Measurements from ENCODE around the gene ZNF683. TPM values are rescaled to one million over a fixed set of nuclear protein-coding genes. Genes with fewer than 3 reads are reported as not detected.

The ZNF683 gene
- total and polyA plus RNA-seq, 2 of the 4 experiments (the other 2 are of a cell fraction) = not detected

GRCh38 chr1:26372039-26372438 lies 511 bp downstream of the ZNF683 start:
- no peak overlapping the region for H4K8ac ChIP-seq (ENCODE audit: low read depth in 2 of 2, low read length in 2 of 2)
- H2AFZ ChIP-seq (replicated peaks; ENCODE audit: low read length, poor library complexity) = no peak overlapping the region
- H2BK15ac ChIP-seq (ENCODE audit: low read depth, low read length) = no peak overlapping the region
- H2BK20ac ChIP-seq (ENCODE audit: low read depth, low read length) = no peak overlapping the region
- H4K20me1 ChIP-seq (ENCODE audit: insufficient read depth, low read length) = no peaks in the 10 kb centered on the region
- peaks cover 5% of the 10 kb centered on the region for H3K9me3 ChIP-seq (ENCODE audit: control insufficient read depth, insufficient read depth, low read length)
- POLR2A ChIA-PET (ENCODE audit: unreplicated experiment) = no interaction called here
- H3K4me1 ChIP-seq (ENCODE audit: control insufficient read depth, insufficient read depth, low read length) = peaks cover 5% of the 10 kb centered on the region
- H2AK9ac ChIP-seq (replicated peaks; ENCODE audit: low read depth, low read length, poor library complexity) = peak overlapping the region; percentile 23
- TF ChIP-seq RFX5 (IDR thresholded peaks at IDR 0.05; ENCODE audit: low read depth, low read length) (no peak), SMC3 (IDR thresholded peaks at IDR 0.05; ENCODE audit: low read depth, low read length) (no peak), RCOR1 (IDR thresholded peaks at IDR 0.05; ENCODE audit: insufficient replicate concordance, low read length) (no peak), ELK1 (IDR thresholded peaks at IDR 0.05; ENCODE audit: borderline replicate concordance, low read depth, low read length) (no peak), RAD21 (IDR thresholded peaks at IDR 0.05; ENCODE audit: low read length) (no peak), CEBPB (IDR thresholded peaks at IDR 0.05; ENCODE audit: low read depth, low read length) (no peak), MAZ (IDR thresholded peaks at IDR 0.05; ENCODE audit: borderline replicate concordance, low read depth, low read length) (no peak), POLR2A (IDR thresholded peaks at IDR 0.05; ENCODE audit: low read depth, low read length) (no peak), FOS (IDR thresholded peaks at IDR 0.05; ENCODE audit: low read depth, low read length) (no peak), CHD1 (IDR thresholded peaks at IDR 0.05; ENCODE audit: low read depth, low read length) (no peak), MXI1 (IDR thresholded peaks at IDR 0.05; ENCODE audit: borderline replicate concordance, low read depth, low read length) (no peak), BHLHE40 (IDR thresholded peaks at IDR 0.05; ENCODE audit: low read depth, low read length) (no peak), USF2 (IDR thresholded peaks at IDR 0.05; ENCODE audit: low read depth, low read length) (no peak), NFE2L2 (IDR thresholded peaks at IDR 0.05; ENCODE audit: low read depth, low read length) (no peak), CTCF (conservative IDR thresholded peaks at IDR 0.05; ENCODE audit: low read depth, low read length) (no peak), MAFK (IDR thresholded peaks at IDR 0.05; ENCODE audit: low read depth, low read length) (no peak)
- 86% methylated on average over 1 of the region's 5 CpGs; no CpG with 5 or more reads in 1 of the 2 experiments for WGBS, 2 experiments (ENCODE audit: extremely low coverage in 2 of 2, insufficient read length in 1 of 2)
- no peak overlapping the region for H3K27ac ChIP-seq (ENCODE audit: insufficient read depth, low read length)
- H2AK5ac ChIP-seq (ENCODE audit: low read depth, low read length) = no peak overlapping the region
- H3K27me3 ChIP-seq (ENCODE audit: control insufficient read depth, insufficient read depth, low read length) = peaks cover 15% of the 10 kb centered on the region
- H4K91ac ChIP-seq (ENCODE audit: insufficient read depth, low read depth, low read length) = no peak overlapping the region
- H3K36me3 ChIP-seq (ENCODE audit: control insufficient read depth, insufficient read depth, low read length) = no peaks in the 10 kb centered on the region
- DNase-seq = no peak
- CTCF ChIA-PET = no interaction called here
- H4K5ac ChIP-seq (ENCODE audit: low read depth, low read length) = no peak overlapping the region
- H3K18ac ChIP-seq (ENCODE audit: low read depth, low read length) = no peak overlapping the region
- no peak overlapping the region for H3K4me2 ChIP-seq (ENCODE audit: low read depth, low read length)
- H3K56ac ChIP-seq (ENCODE audit: extremely low read depth, insufficient read depth, low read length) = no peak overlapping the region
- H3K9me1 ChIP-seq (ENCODE audit: insufficient read depth, low read length) = no peaks in the 10 kb centered on the region
- intact Hi-C loops (cut with micrococcal nuclease) = no loop called here
- ATAC-seq (ENCODE audit: low read depth) = 0 out of 2 replicates have a peak, but pooled peaks have one; percentile 51
- no peaks in the 10 kb centered on the region for H3K79me1 ChIP-seq (ENCODE audit: low read depth in 1 of 2, low read length in 2 of 2)
- H2BK5ac ChIP-seq (ENCODE audit: low read depth, low read length, poor library complexity, severe bottlenecking) = no peak overlapping the region
- no peak overlapping the region for H3K9ac ChIP-seq (ENCODE audit: low read depth, low read length)
- no TSS peak for BruUV-seq (replicated peaks)
- no peak overlapping the region for H3K14ac ChIP-seq (replicated peaks; ENCODE audit: low read depth, low read length)
- H3K4me3 ChIP-seq (ENCODE audit: insufficient read depth, low read depth, low read length) = no peak overlapping the region
- H3K4ac ChIP-seq (ENCODE audit: low read depth, low read length) = no peak overlapping the region
- no peak overlapping the region for H2BK120ac ChIP-seq (ENCODE audit: low read depth, low read length)
- dilution Hi-C loops (cut with HindIII; ENCODE audit: low sequenced_read_pairs, unreplicated experiment) = no loop called here
- no peak overlapping the region for H3K23ac ChIP-seq (ENCODE audit: low read depth, low read length)
- in situ Hi-C loops (cut with MboI; ENCODE audit: low sequenced_read_pairs) = no loop called here
